HG03575 (cell line): Measurements from ENCODE around the gene IWS1.
"Not testable (repeated sequence)": the region's sequence is repeated elsewhere in the genome, so short reads cannot be mapped to it uniquely, and the experiment has no call there.

Experiments
- ATAC-seq: cut with Tn5 transposase; IDR thresholded peaks from one replicate; pipeline ENCODE4 v1.9.1; 2021; ENCODE audit not compliant: unreplicated experiment, insufficient number of reproducible peaks, low FRiP score; ENCODE audit errors: extremely low read depth

IWS1 gene

GRCh38 chr2:127531221-127531648, 4.9 kb upstream of the IWS1 start:
- no peak for ATAC-seq

- ATAC-seq = no peak
These were observed 4.2 kb upstream of the IWS1 start for GRCh38 chr2:127530245-127531140.

GRCh38 chr2:127529416-127529815, 3.1 kb upstream of the IWS1 start:
- ATAC-seq = not testable (repeated sequence)

- ATAC-seq = no peak
These were observed 2.2 kb upstream of the IWS1 start for GRCh38 chr2:127528487-127528886.

GRCh38 chr2:127527001-127527804, 914 bp upstream of the IWS1 start:
- ATAC-seq = no peak

- no peak for ATAC-seq
These were observed 578 bp downstream of the IWS1 start for GRCh38 chr2:127525691-127526131.

GRCh38 chr2:127524198-127524834, 2.0 kb downstream of the IWS1 start:
- not testable (repeated sequence) for ATAC-seq

GRCh38 chr2:127523269-127523939, 2.9 kb downstream of the IWS1 start:
- ATAC-seq = no peak

- ATAC-seq = no peak
These were observed 5.9 kb downstream of the IWS1 start for GRCh38 chr2:127520424-127520823.

- no peak for ATAC-seq
These were observed 8.8 kb downstream of the IWS1 start for GRCh38 chr2:127517465-127517864.

GRCh38 chr2:127516041-127516762, 10.1 kb downstream of the IWS1 start:
- ATAC-seq = no peak

- no peak for ATAC-seq
These were observed 10.8 kb downstream of the IWS1 start for GRCh38 chr2:127515383-127515915.

- no peak for ATAC-seq
These were observed 11.8 kb downstream of the IWS1 start for GRCh38 chr2:127514485-127514884.

- no peak for ATAC-seq
These were observed 12.2 kb downstream of the IWS1 start for GRCh38 chr2:127514076-127514475.

GRCh38 chr2:127512362-127512761, 13.9 kb downstream of the IWS1 start:
- ATAC-seq = no peak

GRCh38 chr2:127511917-127512316, 14.4 kb downstream of the IWS1 start:
- no peak for ATAC-seq

- ATAC-seq = no peak
These were observed 15.1 kb downstream of the IWS1 start for GRCh38 chr2:127511090-127511695.

- no peak for ATAC-seq
These were observed 16.2 kb downstream of the IWS1 start for GRCh38 chr2:127510073-127510472.
